Calu3 (cell line): ENCODE results near the gene COL4A2. TPM values are rescaled to one million over a fixed set of nuclear protein-coding genes. Genes with fewer than 3 reads are reported as not detected.

ENCODE experiments used
- BruUV-seq: library from RNA; stranded (reverse); fragments of 400-500 nt; replicated peaks from 2 replicates; lab custom pipeline; 2021; lab: Mats Ljungman, UMichigan
- CTCF ChIA-PET: fragments of 300-600 bp; sonication (Branson Sonifier 250); formaldehyde crosslinking; loops from one replicate; lab custom pipeline; 2022; ENCODE audit warnings: antibody characterized with exemption; lab: Charles Lee
- DNase-seq: peaks from one replicate; pipeline ENCODE4 v3.0.0; 2022
- H3K27ac Mint-ChIP-seq: one replicate; pipeline ENCODE4 v1.8.0; 2022; ENCODE audit warnings: mixed read lengths; ENCODE audit not compliant: unreplicated experiment
- H3K27me3 Mint-ChIP-seq: one replicate; pipeline ENCODE4 v1.8.0; 2022; ENCODE audit warnings: mixed read lengths; ENCODE audit not compliant: unreplicated experiment
- H3K36me3 Mint-ChIP-seq: one replicate; pipeline ENCODE4 v1.8.0; 2022; ENCODE audit warnings: mild to moderate bottlenecking, moderate library complexity, mixed read lengths; ENCODE audit not compliant: insufficient read depth, unreplicated experiment
- H3K4me1 Mint-ChIP-seq: one replicate; pipeline ENCODE4 v1.8.0; 2022; ENCODE audit warnings: mild to moderate bottlenecking, low read depth, mixed read lengths; ENCODE audit not compliant: unreplicated experiment
- H3K4me3 Mint-ChIP-seq: one replicate; pipeline ENCODE4 v1.8.0; 2022; ENCODE audit warnings: mild to moderate bottlenecking, low read depth, moderate library complexity, mixed read lengths; ENCODE audit not compliant: unreplicated experiment
- H3K9me3 Mint-ChIP-seq: one replicate; pipeline ENCODE4 v1.8.0; 2022; ENCODE audit warnings: low read depth, mixed read lengths; ENCODE audit not compliant: unreplicated experiment
- intact Hi-C: fragments of 100-400 bp; cut with micrococcal nuclease; formaldehyde crosslinking; loops from one replicate; pipeline ENCODE4 v1.10.0; 2022; ENCODE audit not compliant: unreplicated experiment
- total RNA-seq: library from RNA; stranded (reverse); gene quantifications from 2 replicates; pipeline ENCODE4 v1.2.3, GENCODE V29; 2022
- TF ChIP-seq, protein P1 (sequence below): fragments of 200-600 bp; IDR thresholded peaks from one replicate; pipeline ENCODE4 v1.8.0; 2022; ENCODE audit warnings: antibody characterized with exemption; ENCODE audit not compliant: unreplicated experiment

The COL4A2 gene
- total RNA-seq, 1 experiment from 2014 or later = 0.42 TPM

DNA sequence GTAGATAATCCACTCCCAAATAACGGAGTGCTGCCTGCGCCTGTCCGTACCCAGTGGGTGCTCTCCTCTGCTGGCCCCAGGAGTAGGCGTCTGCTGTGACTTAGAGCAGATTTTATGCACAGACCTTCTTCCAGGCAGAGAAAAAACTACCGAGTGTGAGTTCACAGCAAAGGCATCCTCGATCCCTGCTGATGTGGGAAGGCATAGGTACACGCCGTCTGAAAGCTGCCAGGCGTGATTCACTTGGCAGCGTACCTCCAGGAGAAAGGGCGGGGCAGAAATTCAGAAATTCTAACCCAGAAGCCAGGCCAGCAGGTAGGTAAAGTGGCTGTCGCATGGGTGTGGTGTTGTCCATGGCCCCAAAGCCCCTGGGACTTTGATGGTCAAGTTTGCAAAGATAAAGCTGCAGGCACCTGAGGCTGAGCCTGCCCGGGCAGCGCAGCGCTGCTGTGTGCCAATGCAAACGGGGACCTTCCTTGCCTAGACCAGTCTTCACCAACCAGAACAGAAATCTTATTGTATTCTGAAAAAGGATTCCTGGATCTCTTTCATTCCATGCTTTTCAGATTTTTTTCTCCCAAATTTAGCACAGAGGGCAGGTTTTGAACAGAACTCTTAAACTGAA is 36.3 kb downstream of the COL4A2 start:
- H3K4me1 Mint-ChIP-seq = peaks cover 12% of the 10 kb centered on the region
- intact Hi-C loops = no loop called here
- CTCF ChIA-PET = no interaction called here
- H3K27ac Mint-ChIP-seq = no peak overlapping the region
- no TSS peak for BruUV-seq
- peaks cover 6% of the 10 kb centered on the region for H3K36me3 Mint-ChIP-seq
- TF ChIP-seq, protein P1, sequence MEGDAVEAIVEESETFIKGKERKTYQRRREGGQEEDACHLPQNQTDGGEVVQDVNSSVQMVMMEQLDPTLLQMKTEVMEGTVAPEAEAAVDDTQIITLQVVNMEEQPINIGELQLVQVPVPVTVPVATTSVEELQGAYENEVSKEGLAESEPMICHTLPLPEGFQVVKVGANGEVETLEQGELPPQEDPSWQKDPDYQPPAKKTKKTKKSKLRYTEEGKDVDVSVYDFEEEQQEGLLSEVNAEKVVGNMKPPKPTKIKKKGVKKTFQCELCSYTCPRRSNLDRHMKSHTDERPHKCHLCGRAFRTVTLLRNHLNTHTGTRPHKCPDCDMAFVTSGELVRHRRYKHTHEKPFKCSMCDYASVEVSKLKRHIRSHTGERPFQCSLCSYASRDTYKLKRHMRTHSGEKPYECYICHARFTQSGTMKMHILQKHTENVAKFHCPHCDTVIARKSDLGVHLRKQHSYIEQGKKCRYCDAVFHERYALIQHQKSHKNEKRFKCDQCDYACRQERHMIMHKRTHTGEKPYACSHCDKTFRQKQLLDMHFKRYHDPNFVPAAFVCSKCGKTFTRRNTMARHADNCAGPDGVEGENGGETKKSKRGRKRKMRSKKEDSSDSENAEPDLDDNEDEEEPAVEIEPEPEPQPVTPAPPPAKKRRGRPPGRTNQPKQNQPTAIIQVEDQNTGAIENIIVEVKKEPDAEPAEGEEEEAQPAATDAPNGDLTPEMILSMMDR = no peak
- no peaks in the 10 kb centered on the region for H3K27me3 Mint-ChIP-seq
- H3K9me3 Mint-ChIP-seq = no peaks in the 10 kb centered on the region
- DNase-seq = no peak
- H3K4me3 Mint-ChIP-seq = no peak overlapping the region

DNA sequence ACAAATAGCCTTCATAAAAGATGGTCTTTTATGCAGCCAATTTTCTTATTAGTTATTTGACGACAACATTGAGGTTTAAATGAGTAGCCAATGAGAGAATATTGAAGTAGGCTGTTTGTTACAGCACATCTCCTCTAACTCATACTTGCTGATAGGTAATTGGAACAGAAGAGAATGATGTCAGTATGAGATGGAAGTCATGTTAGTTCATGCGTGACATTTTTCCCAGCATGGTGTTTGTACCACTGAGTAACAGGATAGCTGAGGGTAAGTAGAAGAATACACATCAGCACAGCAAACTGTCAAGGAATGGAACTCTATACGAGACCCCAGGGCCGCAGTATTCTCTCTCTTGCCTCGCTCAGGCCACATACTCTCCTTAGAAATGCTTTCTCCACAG is 37.2 kb downstream of the COL4A2 start:
- intact Hi-C loops = no loop called here
- H3K27ac Mint-ChIP-seq = no peak overlapping the region
- H3K4me3 Mint-ChIP-seq = no peak overlapping the region
- H3K9me3 Mint-ChIP-seq = no peaks in the 10 kb centered on the region
- BruUV-seq = no TSS peak
- H3K27me3 Mint-ChIP-seq = no peaks in the 10 kb centered on the region
- CTCF ChIA-PET = no interaction called here
- peaks cover 12% of the 10 kb centered on the region for H3K4me1 Mint-ChIP-seq
- peaks cover 6% of the 10 kb centered on the region for H3K36me3 Mint-ChIP-seq
- TF ChIP-seq, protein P1 = no peak
- DNase-seq = no peak

DNA sequence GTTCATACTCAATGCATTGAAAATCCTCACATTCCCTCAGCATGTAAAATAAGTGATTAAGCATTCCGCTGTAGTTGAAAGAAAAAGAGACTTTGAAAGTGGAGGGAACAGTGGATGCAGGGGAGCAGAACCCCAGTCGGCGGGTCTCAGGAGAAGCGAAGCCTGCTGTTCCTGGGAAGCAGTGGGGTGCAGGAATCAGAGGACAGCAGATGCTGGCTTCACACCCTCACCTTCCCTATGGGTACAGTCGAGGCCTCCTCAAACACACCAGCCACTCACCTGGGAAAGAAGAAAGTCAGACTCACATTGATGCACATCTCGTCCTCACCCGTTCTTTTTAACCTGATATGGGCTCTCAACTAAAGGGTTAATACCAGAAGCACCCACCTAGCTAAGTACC is 38.2 kb downstream of the COL4A2 start:
- Mint-ChIP-seq H3K36me3 (peaks cover 6% of the 10 kb centered on the region), H3K27ac (no peak overlapping the region), H3K4me1 (peaks cover 12% of the 10 kb centered on the region), H3K9me3 (no peaks in the 10 kb centered on the region), H3K4me3 (no peak overlapping the region), H3K27me3 (no peaks in the 10 kb centered on the region)
- no TSS peak for BruUV-seq
- TF ChIP-seq, protein P1 = no peak
- CTCF ChIA-PET = no interaction called here
- no peak for DNase-seq
- intact Hi-C loops = no loop called here

DNA sequence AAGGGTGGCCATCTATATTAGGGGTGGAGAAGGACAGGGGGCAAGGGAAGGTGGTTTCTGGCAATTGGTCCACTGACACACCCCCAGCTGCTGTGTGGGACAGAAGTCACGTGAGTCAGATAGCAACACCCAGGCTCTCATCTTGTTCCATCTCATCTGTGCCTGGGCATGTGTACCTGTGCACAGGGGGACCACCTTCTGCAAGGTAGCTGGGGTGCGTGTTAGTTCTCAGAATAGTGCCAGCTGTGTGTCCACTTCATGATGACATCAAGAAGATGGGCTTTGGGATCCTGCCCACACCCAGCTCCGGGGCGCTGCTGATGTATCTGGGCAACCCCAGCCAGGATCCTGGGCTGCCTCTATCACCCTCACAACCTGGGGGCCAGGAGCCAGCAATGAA is 38.6 kb downstream of the COL4A2 start:
- no peak for DNase-seq
- TF ChIP-seq, protein P1 = no peak
- CTCF ChIA-PET = no interaction called here
- H3K4me3 Mint-ChIP-seq = no peak overlapping the region
- intact Hi-C loops = no loop called here
- BruUV-seq = no TSS peak
- H3K27me3 Mint-ChIP-seq = no peaks in the 10 kb centered on the region
- H3K36me3 Mint-ChIP-seq = peaks cover 6% of the 10 kb centered on the region
- H3K9me3 Mint-ChIP-seq = no peaks in the 10 kb centered on the region
- peaks cover 12% of the 10 kb centered on the region for H3K4me1 Mint-ChIP-seq
- H3K27ac Mint-ChIP-seq = no peak overlapping the region
